CD4-positive, alpha-beta T cell (primary cell): ENCODE measurements around the gene UNKL. TPM values are rescaled to one million over a fixed set of nuclear protein-coding genes. Genes with fewer than 3 reads are reported as not detected.

Source experiments
- ATAC-seq: fragments of 200-7000 bp; cut with Tn5 transposase; one replicate; pipeline ENCODE4 v1.10.0; 2022; ENCODE audit warnings: mild to moderate bottlenecking; ENCODE audit not compliant: poor library complexity
- CTCF ChIA-PET: fragments of 350-600 bp; sonication (Branson Sonifier 250); formaldehyde crosslinking; loops from one replicate; lab custom pipeline; 2021; ENCODE audit warnings: antibody characterized with exemption, inconsistent platforms; lab: Charles Lee
- POLR2A ChIA-PET: fragments of 350-600 bp; sonication (Branson Sonifier 250); formaldehyde crosslinking; loops from one replicate; lab custom pipeline; 2021; ENCODE audit warnings: antibody characterized with exemption, inconsistent platforms; lab: Charles Lee
- DNase-seq, 14 experiments: peaks; one replicate each; pipeline ENCODE4 v3.0.0-alpha.2; 2013 to 2020; ENCODE audit warnings: mixed read lengths in 2 of 14
- H3K27ac ChIP-seq, 2 donors: one replicate each; pipeline versions ENCODE4 v1.5.1 to v1.7.0; 2013; ENCODE audit warnings: low read length in 2 of 2, low read depth in 1 of 2, mild to moderate bottlenecking in 1 of 2
- H3K27me3 ChIP-seq, 2 experiments: 1 replicate in 1 of 2; 2 replicates in 1 of 2; pipeline versions ENCODE4 v1.6.1 to v1.7.0; 2013; ENCODE audit warnings: low read length in 2 of 2, control low read depth in 1 of 2, mild to moderate bottlenecking in 1 of 2, moderate library complexity in 1 of 2; ENCODE audit not compliant: insufficient read depth in 2 of 2, control insufficient read depth in 1 of 2
- H3K36me3 ChIP-seq: one replicate; pipeline ENCODE4 v1.6.1; 2013; ENCODE audit warnings: low read length, control low read depth; ENCODE audit not compliant: insufficient read depth
- H3K4me1 ChIP-seq: one replicate; pipeline ENCODE4 v1.6.1; 2013; ENCODE audit warnings: low read length, control low read depth; ENCODE audit not compliant: insufficient read depth
- H3K4me3 ChIP-seq: one replicate; pipeline ENCODE4 v1.5.1; 2013; ENCODE audit warnings: mild to moderate bottlenecking, low read length, moderate library complexity
- H3K9me3 ChIP-seq, 2 experiments: 1 replicate in 1 of 2; 2 replicates in 1 of 2; pipeline versions ENCODE4 v1.6.1 to v1.7.0; 2013; ENCODE audit warnings: low read length in 2 of 2, mild to moderate bottlenecking in 2 of 2, control low read depth in 1 of 2, moderate library complexity in 1 of 2; ENCODE audit not compliant: control insufficient read depth in 1 of 2, insufficient read depth in 1 of 2
- H3K27ac Mint-ChIP-seq: one replicate; pipeline ENCODE4 v1.8.0; 2020; ENCODE audit warnings: mixed read lengths
- H3K27me3 Mint-ChIP-seq: one replicate; pipeline ENCODE4 v1.8.0; 2021; ENCODE audit warnings: mixed read lengths
- H3K36me3 Mint-ChIP-seq: one replicate; pipeline ENCODE4 v1.8.0; 2021; ENCODE audit warnings: low read depth, mixed read lengths
- H3K4me1 Mint-ChIP-seq: one replicate; pipeline ENCODE4 v1.8.0; 2021; ENCODE audit warnings: low read depth, mixed read lengths
- H3K4me3 Mint-ChIP-seq: one replicate; pipeline ENCODE4 v1.8.0; 2020; ENCODE audit warnings: mild to moderate bottlenecking, mixed read lengths
- H3K9me3 Mint-ChIP-seq: one replicate; pipeline ENCODE4 v1.8.0; 2020; ENCODE audit warnings: mixed read lengths
- intact Hi-C, 2 experiments: fragments of 100-400 bp; cut with DNase I in 1 of 2; cut with micrococcal nuclease in 1 of 2; formaldehyde crosslinking; loops; one replicate each; pipeline versions ENCODE4 v1.15.1 to v1.9.0; 2023 to 2025; cut with DNase I, micrococcal nuclease
- total RNA-seq, 174 experiments: library from RNA in 2 of 174; stranded (reverse) in 2 of 174; gene quantifications; one replicate each; pipeline ENCODE4 v1.2.3 and lab custom pipeline; 2021 to 2026
- TF ChIP-seq, protein P1 (sequence below): fragments of 200-600 bp; IDR thresholded peaks from one replicate; pipeline ENCODE4 v1.8.0; 2022; ENCODE audit warnings: antibody characterized with exemption, mild to moderate bottlenecking

UNKL gene
- total RNA-seq, 2 experiments from 2014 or later = 52.6 to 53.2 TPM

- intact Hi-C loops = no loop called here
- ATAC-seq (peak; percentile 98), DNase-seq (peak; percentile 48 to 82 (median 64))
- Mint-ChIP-seq H3K27me3 (no peaks in the 10 kb centered on the region), H3K9me3 (no peaks in the 10 kb centered on the region), H3K4me1 (no peaks in the 10 kb centered on the region), H3K4me3 (no peak overlapping the region), H3K27ac (no peak overlapping the region), H3K36me3 (peaks cover 48% of the 10 kb centered on the region)
- H3K36me3 ChIP-seq = peaks cover 65% of the 10 kb centered on the region
- POLR2A ChIA-PET = interaction anchor here (0.8 to 1.4 kb wide), 3 partner anchors 18 to 175 kb away, joined by 3 to 4 read pairs (median 3); partner anchors contain the start of gene UQCC4
- H3K4me1 ChIP-seq = no peaks in the 10 kb centered on the region
- H3K4me3 ChIP-seq = no peak overlapping the region
- H3K27me3 ChIP-seq = no peaks in the 10 kb centered on the region
- H3K27ac ChIP-seq = no peak overlapping the region
- H3K9me3 ChIP-seq = no peaks in the 10 kb centered on the region
- CTCF ChIA-PET = interaction anchor here (0.6 to 2.2 kb wide), 16 partner anchors 9 to 565 kb away, joined by 3 to 15 read pairs (median 4); partner anchors contain the start of gene UQCC4
- TF ChIP-seq, protein P1, sequence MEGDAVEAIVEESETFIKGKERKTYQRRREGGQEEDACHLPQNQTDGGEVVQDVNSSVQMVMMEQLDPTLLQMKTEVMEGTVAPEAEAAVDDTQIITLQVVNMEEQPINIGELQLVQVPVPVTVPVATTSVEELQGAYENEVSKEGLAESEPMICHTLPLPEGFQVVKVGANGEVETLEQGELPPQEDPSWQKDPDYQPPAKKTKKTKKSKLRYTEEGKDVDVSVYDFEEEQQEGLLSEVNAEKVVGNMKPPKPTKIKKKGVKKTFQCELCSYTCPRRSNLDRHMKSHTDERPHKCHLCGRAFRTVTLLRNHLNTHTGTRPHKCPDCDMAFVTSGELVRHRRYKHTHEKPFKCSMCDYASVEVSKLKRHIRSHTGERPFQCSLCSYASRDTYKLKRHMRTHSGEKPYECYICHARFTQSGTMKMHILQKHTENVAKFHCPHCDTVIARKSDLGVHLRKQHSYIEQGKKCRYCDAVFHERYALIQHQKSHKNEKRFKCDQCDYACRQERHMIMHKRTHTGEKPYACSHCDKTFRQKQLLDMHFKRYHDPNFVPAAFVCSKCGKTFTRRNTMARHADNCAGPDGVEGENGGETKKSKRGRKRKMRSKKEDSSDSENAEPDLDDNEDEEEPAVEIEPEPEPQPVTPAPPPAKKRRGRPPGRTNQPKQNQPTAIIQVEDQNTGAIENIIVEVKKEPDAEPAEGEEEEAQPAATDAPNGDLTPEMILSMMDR = peak; percentile 82
Measured at GRCh38 chr16:1363501-1364041, 50.9 kb downstream of the UNKL start.

- TF ChIP-seq, protein P1 = no peak
- H3K36me3 ChIP-seq = peaks cover 62% of the 10 kb centered on the region
- H3K4me3 ChIP-seq = no peak overlapping the region
- intact Hi-C loops = no loop called here
- no peak for ATAC-seq
- H3K36me3 Mint-ChIP-seq = peaks cover 44% of the 10 kb centered on the region
- no peaks in the 10 kb centered on the region for H3K4me1 ChIP-seq
- H3K27me3 Mint-ChIP-seq = no peaks in the 10 kb centered on the region
- POLR2A ChIA-PET = interaction anchor here (0.8 to 1.4 kb wide), 2 partner anchors 58 to 176 kb away, joined by 3 to 4 read pairs; partner anchors contain the start of gene UQCC4
- CTCF ChIA-PET = interaction anchor here (0.7 to 2.2 kb wide), 15 partner anchors 9 to 361 kb away, joined by 3 to 15 read pairs (median 4); partner anchors contain the start of gene UQCC4
- no peak overlapping the region for H3K27ac ChIP-seq
- H3K9me3 Mint-ChIP-seq = no peaks in the 10 kb centered on the region
- H3K4me3 Mint-ChIP-seq = no peak overlapping the region
- peaks cover 4% of the 10 kb centered on the region for H3K4me1 Mint-ChIP-seq
- H3K9me3 ChIP-seq = no peaks in the 10 kb centered on the region
- no peaks in the 10 kb centered on the region for H3K27me3 ChIP-seq
- DNase-seq = no peak
- no peak overlapping the region for H3K27ac Mint-ChIP-seq
Measured at GRCh38 chr16:1362807-1363206, 51.7 kb downstream of the UNKL start.

- H3K9me3 ChIP-seq = no peaks in the 10 kb centered on the region
- H3K27me3 ChIP-seq = no peaks in the 10 kb centered on the region
- no peak overlapping the region for H3K4me3 Mint-ChIP-seq
- peaks cover 55% of the 10 kb centered on the region for H3K36me3 ChIP-seq
- H3K4me1 ChIP-seq = no peaks in the 10 kb centered on the region
- H3K36me3 Mint-ChIP-seq = peaks cover 44% of the 10 kb centered on the region
- H3K9me3 Mint-ChIP-seq = no peaks in the 10 kb centered on the region
- ChIA-PET CTCF (interaction anchor here (2.2 kb wide), 1 partner anchor 8 kb away, joined by 14 read pairs; no protein-coding TSS in a partner anchor), POLR2A (no interaction called here)
- TF ChIP-seq, protein P1 = no peak
- ATAC-seq (no peak), DNase-seq (no peak)
- peaks cover 4% of the 10 kb centered on the region for H3K4me1 Mint-ChIP-seq
- no peak overlapping the region for H3K27ac Mint-ChIP-seq
- no peaks in the 10 kb centered on the region for H3K27me3 Mint-ChIP-seq
- intact Hi-C loops = no loop called here
- no peak overlapping the region for H3K4me3 ChIP-seq
- H3K27ac ChIP-seq = no peak overlapping the region
Measured at GRCh38 chr16:1361685-1362360, 52.7 kb downstream of the UNKL start.
